ENCODE measurements around the gene DENND1B.

- TF ChIP-seq POLR2A (IDR thresholded peaks at IDR 0.05) (no peak), CTCF (IDR thresholded peaks at IDR 0.05) (no peak), POLR2AphosphoS5 (IDR thresholded peaks at IDR 0.05; ENCODE audit: insufficient read depth in 1 of 2, low read depth in 1 of 2) (no peak)
Measured at GRCh38 chr1:197672347-197672746, 102.9 kb downstream of the DENND1B start.
